H1 (cell line): ENCODE data around the gene TTC34. TPM values are rescaled to one million over a fixed set of nuclear protein-coding genes. Genes with fewer than 3 reads are reported as not detected.

Experiments used
- EZH2 ChIP-seq: fragments of 200-600 bp; sonication (generic); IDR thresholded peaks from 2 replicates; pipeline ENCODE4 v1.7.1; 2012; ENCODE audit warnings: low read depth, mild to moderate bottlenecking, moderate library complexity, low read length, inconsistent platforms; ENCODE audit not compliant: severe bottlenecking
- MAFK ChIP-seq: IDR thresholded peaks from 2 replicates; pipeline ENCODE4 v1.6.1; 2012; ENCODE audit warnings: low read depth, mild to moderate bottlenecking, improper control_type of control experiment, low read length
- MAX ChIP-seq: IDR thresholded peaks from 2 replicates; pipeline ENCODE4 v1.6.1; 2012; ENCODE audit warnings: inconsistent platforms
- polyA plus RNA-seq, 7 experiments: library from polyadenylated mRNA; depleted of rRNA in 3 of 7; stranded (reverse) in 5 of 7; unstranded in 2 of 7; fragments of >200 nt in 5 of 7; fragments of 200-250 nt in 2 of 7; gene quantifications; 1 replicate in 5 of 7; 2 replicates in 1 of 7; 4 replicates in 1 of 7; pipeline versions ENCODE4 v1.2.1 to v1.2.3, GENCODE V29; 2011 to 2013; ENCODE audit warnings: missing spikeins in 2 of 7, mixed read lengths in 2 of 7
- total RNA-seq: library from RNA; stranded (reverse); fragmentation: NEBNext Ultra II Directional; extraction: Animal tissue kit (Norgen Biotek cat#: 25700); gene quantifications from 2 replicates; pipeline ENCODE4 v1.2.1, GENCODE V29; 2021

Gene TTC34
- total and polyA plus RNA-seq, 2 of the 8 experiments (the other 6 are each of a cell fraction or from before 2014, with no cell fraction given) = 0.23 to 0.50 TPM

- TF ChIP-seq EZH2 (no peak), MAFK (no peak), MAX (no peak)
These were observed 36.3 kb upstream of the TTC34 start (continued) for GRCh38 chr1:2837823-2838222.
